Measurements from ENCODE around the gene LRRTM3. TPM values are rescaled to one million over a fixed set of nuclear protein-coding genes. Genes with fewer than 3 reads are reported as not detected.

Gene LRRTM3
- total RNA-seq, 2 experiments from 2014 or later, result not detected

- no peak for DNase-seq
- POLR2A ChIA-PET, result no interaction called here
- Histone ChIP-seq H3K9me3 (ENCODE audit: control insufficient read depth in 1 of 2, insufficient read depth in 1 of 2, low read length in 2 of 2) (no peaks in the 10 kb centered on the region), H3K27me3 (ENCODE audit: control insufficient read depth in 1 of 2, insufficient read depth in 2 of 2, low read length in 2 of 2) (no peaks in the 10 kb centered on the region), H3K36me3 (ENCODE audit: insufficient read depth, low read length) (no peaks in the 10 kb centered on the region), H3K4me1 (ENCODE audit: insufficient read depth, low read length) (no peaks in the 10 kb centered on the region), H3K27ac (ENCODE audit: low read depth in 1 of 2, low read length in 2 of 2) (no peak overlapping the region), H3K4me3 (ENCODE audit: low read length) (no peak overlapping the region)
- no peaks in the 10 kb centered on the region for H3K27me3 Mint-ChIP-seq
- TF ChIP-seq, protein P1, sequence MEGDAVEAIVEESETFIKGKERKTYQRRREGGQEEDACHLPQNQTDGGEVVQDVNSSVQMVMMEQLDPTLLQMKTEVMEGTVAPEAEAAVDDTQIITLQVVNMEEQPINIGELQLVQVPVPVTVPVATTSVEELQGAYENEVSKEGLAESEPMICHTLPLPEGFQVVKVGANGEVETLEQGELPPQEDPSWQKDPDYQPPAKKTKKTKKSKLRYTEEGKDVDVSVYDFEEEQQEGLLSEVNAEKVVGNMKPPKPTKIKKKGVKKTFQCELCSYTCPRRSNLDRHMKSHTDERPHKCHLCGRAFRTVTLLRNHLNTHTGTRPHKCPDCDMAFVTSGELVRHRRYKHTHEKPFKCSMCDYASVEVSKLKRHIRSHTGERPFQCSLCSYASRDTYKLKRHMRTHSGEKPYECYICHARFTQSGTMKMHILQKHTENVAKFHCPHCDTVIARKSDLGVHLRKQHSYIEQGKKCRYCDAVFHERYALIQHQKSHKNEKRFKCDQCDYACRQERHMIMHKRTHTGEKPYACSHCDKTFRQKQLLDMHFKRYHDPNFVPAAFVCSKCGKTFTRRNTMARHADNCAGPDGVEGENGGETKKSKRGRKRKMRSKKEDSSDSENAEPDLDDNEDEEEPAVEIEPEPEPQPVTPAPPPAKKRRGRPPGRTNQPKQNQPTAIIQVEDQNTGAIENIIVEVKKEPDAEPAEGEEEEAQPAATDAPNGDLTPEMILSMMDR (IDR thresholded peaks at IDR 0.05), result no peak
- H3K27ac Mint-ChIP-seq, result no peak overlapping the region
- intact Hi-C loops (cut with DNase I, micrococcal nuclease), result no loop called here
- CTCF ChIA-PET, result no interaction called here
- ATAC-seq (ENCODE audit: poor library complexity), result no peak
- no peaks in the 10 kb centered on the region for H3K9me3 Mint-ChIP-seq
- no peaks in the 10 kb centered on the region for H3K36me3 Mint-ChIP-seq (ENCODE audit: low read depth)
- no peaks in the 10 kb centered on the region for H3K4me1 Mint-ChIP-seq (ENCODE audit: low read depth)
- no peak overlapping the region for H3K4me3 Mint-ChIP-seq
Measured at GRCh38 chr10:66880826-66881225, 45.0 kb upstream of the LRRTM3 start.

- Mint-ChIP-seq H3K36me3 (ENCODE audit: low read depth) (no peaks in the 10 kb centered on the region), H3K27ac (no peak overlapping the region), H3K4me1 (ENCODE audit: low read depth) (no peaks in the 10 kb centered on the region), H3K9me3 (no peaks in the 10 kb centered on the region), H3K27me3 (no peaks in the 10 kb centered on the region), H3K4me3 (no peak overlapping the region)
- ATAC-seq (ENCODE audit: poor library complexity) (no peak), DNase-seq (no peak)
- no peaks in the 10 kb centered on the region for H3K36me3 ChIP-seq (ENCODE audit: insufficient read depth, low read length)
- no peak overlapping the region for H3K27ac ChIP-seq (ENCODE audit: low read depth in 1 of 2, low read length in 2 of 2)
- no peaks in the 10 kb centered on the region for H3K27me3 ChIP-seq (ENCODE audit: control insufficient read depth in 1 of 2, insufficient read depth in 2 of 2, low read length in 2 of 2)
- H3K9me3 ChIP-seq (ENCODE audit: control insufficient read depth in 1 of 2, insufficient read depth in 1 of 2, low read length in 2 of 2), result no peaks in the 10 kb centered on the region
- TF ChIP-seq, protein P1 (IDR thresholded peaks at IDR 0.05), result no peak
- intact Hi-C loops (cut with DNase I, micrococcal nuclease), result loop anchor here in 1 of 2 experiments (1.0 kb wide), 1 partner anchor 12 kb away; no protein-coding TSS in a partner anchor
- no peak overlapping the region for H3K4me3 ChIP-seq (ENCODE audit: low read length)
- no peaks in the 10 kb centered on the region for H3K4me1 ChIP-seq (ENCODE audit: insufficient read depth, low read length)
- ChIA-PET CTCF (no interaction called here), POLR2A (no interaction called here)
Measured at GRCh38 chr10:66881814-66882213, 44.0 kb upstream of the LRRTM3 start.

- ChIA-PET CTCF (no interaction called here), POLR2A (no interaction called here)
- Mint-ChIP-seq H3K36me3 (ENCODE audit: low read depth) (no peaks in the 10 kb centered on the region), H3K9me3 (no peaks in the 10 kb centered on the region), H3K4me1 (ENCODE audit: low read depth) (no peaks in the 10 kb centered on the region), H3K27me3 (no peaks in the 10 kb centered on the region), H3K27ac (no peak overlapping the region), H3K4me3 (no peak overlapping the region)
- intact Hi-C loops (cut with DNase I, micrococcal nuclease), result loop anchor here in 1 of 2 experiments (1.0 kb wide), 1 partner anchor 12 kb away; no protein-coding TSS in a partner anchor
- Histone ChIP-seq H3K9me3 (ENCODE audit: control insufficient read depth in 1 of 2, insufficient read depth in 1 of 2, low read length in 2 of 2) (no peaks in the 10 kb centered on the region), H3K27ac (ENCODE audit: low read depth in 1 of 2, low read length in 2 of 2) (no peak overlapping the region), H3K4me3 (ENCODE audit: low read length) (no peak overlapping the region), H3K27me3 (ENCODE audit: control insufficient read depth in 1 of 2, insufficient read depth in 2 of 2, low read length in 2 of 2) (no peaks in the 10 kb centered on the region), H3K4me1 (ENCODE audit: insufficient read depth, low read length) (no peaks in the 10 kb centered on the region), H3K36me3 (ENCODE audit: insufficient read depth, low read length) (no peaks in the 10 kb centered on the region)
- no peak for DNase-seq
- ATAC-seq (ENCODE audit: poor library complexity), result no peak
- TF ChIP-seq, protein P1 (IDR thresholded peaks at IDR 0.05), result no peak
Measured at GRCh38 chr10:66882271-66882670, 43.6 kb upstream of the LRRTM3 start.

All from CD4-positive, alpha-beta T cell (primary cell).